WERI-Rb-1 (cell line): Measurements from ENCODE around the gene AIPL1.

Source experiments
- DNase-seq: peaks from one replicate; pipeline ENCODE4 v3.0.0-alpha.2; 2020
- H3K27ac ChIP-seq: fragments of 250-450 bp; sonication (Bioruptor Pico); 2 replicates; pipeline ENCODE4 v1.5.1; 2020; ENCODE audit warnings: mild to moderate bottlenecking, moderate library complexity
- H3K27me3 ChIP-seq: fragments of 250-450 bp; sonication (Bioruptor Pico); 2 replicates; pipeline ENCODE4 v1.5.1; 2021; ENCODE audit warnings: mild to moderate bottlenecking, low read depth, moderate library complexity; ENCODE audit not compliant: insufficient read depth, severe bottlenecking
- H3K36me3 ChIP-seq: fragments of 250-450 bp; sonication (Bioruptor Pico); 2 replicates; pipeline ENCODE4 v1.5.1; 2020; ENCODE audit warnings: mild to moderate bottlenecking, moderate library complexity
- H3K4me3 ChIP-seq: 2 replicates; pipeline ENCODE4 v1.5.1; 2011; ENCODE audit warnings: low read depth, mild to moderate bottlenecking, control low read depth, low read length
- H3K9me3 ChIP-seq: fragments of 250-450 bp; sonication (Bioruptor Pico); 2 replicates; pipeline ENCODE4 v1.5.1; 2021; ENCODE audit warnings: mild to moderate bottlenecking, moderate library complexity; ENCODE audit not compliant: severe bottlenecking
- CTCF ChIP-seq: IDR thresholded peaks from 2 replicates; pipeline ENCODE4 v1.5.1; 2011; ENCODE audit warnings: low read depth, mild to moderate bottlenecking, control low read depth, inconsistent platforms, low read length

The AIPL1 gene

GRCh38 chr17:6470146-6470718, 35.3 kb upstream of the AIPL1 start:
- H3K9me3 ChIP-seq, result no peaks in the 10 kb centered on the region
- H3K4me3 ChIP-seq, result no peak overlapping the region
- no peak overlapping the region for H3K27ac ChIP-seq
- no peak for DNase-seq
- H3K36me3 ChIP-seq, result no peaks in the 10 kb centered on the region
- TF ChIP-seq CTCF, result no peak
- H3K27me3 ChIP-seq, result no peaks in the 10 kb centered on the region

GRCh38 chr17:6468051-6468790, 33.3 kb upstream of the AIPL1 start:
- Histone ChIP-seq H3K4me3 (no peak overlapping the region), H3K36me3 (no peaks in the 10 kb centered on the region), H3K27ac (no peak overlapping the region), H3K27me3 (no peaks in the 10 kb centered on the region), H3K9me3 (no peaks in the 10 kb centered on the region)
- no peak for TF ChIP-seq CTCF
- DNase-seq, result no peak

GRCh38 chr17:6467567-6467966, 32.6 kb upstream of the AIPL1 start:
- Histone ChIP-seq H3K9me3 (no peaks in the 10 kb centered on the region), H3K27me3 (no peaks in the 10 kb centered on the region)

GRCh38 chr17:6465206-6466003, 30.5 kb upstream of the AIPL1 start:
- H3K27me3 ChIP-seq, result no peaks in the 10 kb centered on the region
- no peak for DNase-seq
- no peak for TF ChIP-seq CTCF
- no peak overlapping the region for H3K4me3 ChIP-seq
- no peaks in the 10 kb centered on the region for H3K9me3 ChIP-seq
- H3K36me3 ChIP-seq, result no peaks in the 10 kb centered on the region
- no peak overlapping the region for H3K27ac ChIP-seq

More at GRCh38 chr17:6467567-6467966, 32.6 kb upstream of the AIPL1 start:
- TF ChIP-seq CTCF, result no peak
- Histone ChIP-seq H3K27ac (no peak overlapping the region), H3K36me3 (no peaks in the 10 kb centered on the region), H3K4me3 (no peak overlapping the region)
- no peak for DNase-seq

GRCh38 chr17:6464446-6465041, 29.6 kb upstream of the AIPL1 start:
- H3K4me3 ChIP-seq, result no peak overlapping the region
- no peak overlapping the region for H3K27ac ChIP-seq
- no peaks in the 10 kb centered on the region for H3K27me3 ChIP-seq
- TF ChIP-seq CTCF, result no peak
- no peak for DNase-seq
- H3K36me3 ChIP-seq, result no peaks in the 10 kb centered on the region
- H3K9me3 ChIP-seq, result no peaks in the 10 kb centered on the region
